CD4-positive, alpha-beta T cell (primary cell): ENCODE measurements around the gene RASL10A. TPM values are rescaled to one million over a fixed set of nuclear protein-coding genes. Genes with fewer than 3 reads are reported as not detected.

Experiments used
- ATAC-seq: fragments of 200-7000 bp; cut with Tn5 transposase; one replicate; pipeline ENCODE4 v1.10.0; 2022; ENCODE audit warnings: mild to moderate bottlenecking; ENCODE audit not compliant: poor library complexity
- CTCF ChIA-PET: fragments of 350-600 bp; sonication (Branson Sonifier 250); formaldehyde crosslinking; loops from one replicate; lab custom pipeline; 2021; ENCODE audit warnings: antibody characterized with exemption, inconsistent platforms; lab: Charles Lee
- POLR2A ChIA-PET: fragments of 350-600 bp; sonication (Branson Sonifier 250); formaldehyde crosslinking; loops from one replicate; lab custom pipeline; 2021; ENCODE audit warnings: antibody characterized with exemption, inconsistent platforms; lab: Charles Lee
- DNase-seq, 14 experiments: peaks; one replicate each; pipeline ENCODE4 v3.0.0-alpha.2; 2013 to 2020; ENCODE audit warnings: mixed read lengths in 2 of 14
- H3K27ac ChIP-seq, 2 donors: one replicate each; pipeline versions ENCODE4 v1.5.1 to v1.7.0; 2013; ENCODE audit warnings: low read length in 2 of 2, low read depth in 1 of 2, mild to moderate bottlenecking in 1 of 2
- H3K27me3 ChIP-seq, 2 experiments: 1 replicate in 1 of 2; 2 replicates in 1 of 2; pipeline versions ENCODE4 v1.6.1 to v1.7.0; 2013; ENCODE audit warnings: low read length in 2 of 2, control low read depth in 1 of 2, mild to moderate bottlenecking in 1 of 2, moderate library complexity in 1 of 2; ENCODE audit not compliant: insufficient read depth in 2 of 2, control insufficient read depth in 1 of 2
- H3K36me3 ChIP-seq: one replicate; pipeline ENCODE4 v1.6.1; 2013; ENCODE audit warnings: low read length, control low read depth; ENCODE audit not compliant: insufficient read depth
- H3K4me1 ChIP-seq: one replicate; pipeline ENCODE4 v1.6.1; 2013; ENCODE audit warnings: low read length, control low read depth; ENCODE audit not compliant: insufficient read depth
- H3K4me3 ChIP-seq: one replicate; pipeline ENCODE4 v1.5.1; 2013; ENCODE audit warnings: mild to moderate bottlenecking, low read length, moderate library complexity
- H3K9me3 ChIP-seq, 2 experiments: 1 replicate in 1 of 2; 2 replicates in 1 of 2; pipeline versions ENCODE4 v1.6.1 to v1.7.0; 2013; ENCODE audit warnings: low read length in 2 of 2, mild to moderate bottlenecking in 2 of 2, control low read depth in 1 of 2, moderate library complexity in 1 of 2; ENCODE audit not compliant: control insufficient read depth in 1 of 2, insufficient read depth in 1 of 2
- H3K27ac Mint-ChIP-seq: one replicate; pipeline ENCODE4 v1.8.0; 2020; ENCODE audit warnings: mixed read lengths
- H3K27me3 Mint-ChIP-seq: one replicate; pipeline ENCODE4 v1.8.0; 2021; ENCODE audit warnings: mixed read lengths
- H3K36me3 Mint-ChIP-seq: one replicate; pipeline ENCODE4 v1.8.0; 2021; ENCODE audit warnings: low read depth, mixed read lengths
- H3K4me1 Mint-ChIP-seq: one replicate; pipeline ENCODE4 v1.8.0; 2021; ENCODE audit warnings: low read depth, mixed read lengths
- H3K4me3 Mint-ChIP-seq: one replicate; pipeline ENCODE4 v1.8.0; 2020; ENCODE audit warnings: mild to moderate bottlenecking, mixed read lengths
- H3K9me3 Mint-ChIP-seq: one replicate; pipeline ENCODE4 v1.8.0; 2020; ENCODE audit warnings: mixed read lengths
- CTCF ChIP-seq: fragments of 200-600 bp; IDR thresholded peaks from one replicate; pipeline ENCODE4 v1.8.0; 2022; ENCODE audit warnings: antibody characterized with exemption, mild to moderate bottlenecking
- intact Hi-C, 2 experiments: fragments of 100-400 bp; cut with DNase I in 1 of 2; cut with micrococcal nuclease in 1 of 2; formaldehyde crosslinking; loops; one replicate each; pipeline versions ENCODE4 v1.15.1 to v1.9.0; 2023 to 2025; cut with DNase I, micrococcal nuclease
- total RNA-seq, 174 experiments: library from RNA in 2 of 174; stranded (reverse) in 2 of 174; gene quantifications; one replicate each; pipeline ENCODE4 v1.2.3 and lab custom pipeline; 2021 to 2026

Gene RASL10A
- total RNA-seq, 2 experiments from 2014 or later, result 0.30 to 0.36 TPM

GRCh38 chr22:29277927-29278326 lies 37.6 kb downstream of the RASL10A start:
- ChIA-PET CTCF (no interaction called here), POLR2A (interaction anchor here (1.0 to 2.0 kb wide), 2 partner anchors 10 to 11 kb away, joined by 4 to 5 read pairs; partner anchors contain the start of gene EWSR1)
- no peak for ATAC-seq

DNA sequence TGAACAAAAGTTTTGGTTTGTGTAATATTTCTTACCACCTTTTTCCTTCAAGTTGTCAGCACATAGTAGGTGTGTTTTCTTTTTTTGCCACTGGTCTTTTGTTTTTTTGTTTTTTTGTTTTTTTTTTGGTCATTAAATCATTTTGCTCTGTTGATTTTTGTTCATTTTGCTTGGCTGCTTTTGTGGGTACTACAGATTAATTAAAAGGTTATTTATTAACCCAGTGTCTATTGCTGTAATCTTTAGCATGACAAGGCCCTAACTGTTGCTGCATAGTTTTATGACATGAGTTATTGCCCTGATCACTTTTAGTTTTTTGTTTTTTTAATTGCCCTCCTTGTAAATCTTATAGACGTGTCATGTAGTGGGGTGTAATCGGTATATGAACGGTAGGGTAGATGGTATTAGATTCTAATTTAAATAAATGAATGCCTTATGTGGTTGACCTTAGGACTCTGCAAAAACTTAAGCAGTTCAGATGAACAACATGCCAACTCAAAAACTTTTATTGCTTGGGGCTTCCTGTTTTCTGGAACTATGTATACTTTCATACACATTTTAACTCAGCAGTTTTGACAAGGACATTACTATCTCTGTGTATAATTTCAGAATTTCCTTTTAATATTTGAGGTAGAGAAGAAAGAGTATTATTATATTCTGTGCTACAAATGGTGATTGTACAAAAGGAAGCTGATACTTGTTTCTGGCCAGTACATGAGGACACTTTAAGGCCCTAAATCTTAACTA lies 39.5 kb downstream of the RASL10A start:
- Histone ChIP-seq H3K4me1 (peaks cover 22% of the 10 kb centered on the region), H3K4me3 (no peak overlapping the region), H3K27ac (no peak overlapping the region), H3K9me3 (no peaks in the 10 kb centered on the region), H3K36me3 (peaks cover 90% of the 10 kb centered on the region), H3K27me3 (no peaks in the 10 kb centered on the region)
- ATAC-seq (no peak), DNase-seq (no peak)
- H3K36me3 Mint-ChIP-seq, result peaks cover 98% of the 10 kb centered on the region
- intact Hi-C loops, result loop anchor here in 1 of 2 experiments (10.0 kb wide), 1 partner anchor 609 kb away; the partner anchor contains the start of gene MTMR3
- peak overlapping the region; percentile 20 for H3K4me3 Mint-ChIP-seq
- H3K27me3 Mint-ChIP-seq, result no peaks in the 10 kb centered on the region
- no peak for TF ChIP-seq CTCF
- peak overlapping the region; percentile 59 for H3K27ac Mint-ChIP-seq
- POLR2A ChIA-PET, result interaction anchor here (1.2 to 2.0 kb wide), 2 partner anchors 9 to 11 kb away, joined by 3 to 5 read pairs; no protein-coding TSS in a partner anchor
- CTCF ChIA-PET, result interaction anchor here (1.3 kb wide), 1 partner anchor 31 kb away, joined by 5 read pairs; no protein-coding TSS in a partner anchor
- H3K9me3 Mint-ChIP-seq, result no peaks in the 10 kb centered on the region
- peaks cover 78% of the 10 kb centered on the region for H3K4me1 Mint-ChIP-seq

More at GRCh38 chr22:29277927-29278326, 37.6 kb downstream of the RASL10A start:
- no peaks in the 10 kb centered on the region for H3K9me3 ChIP-seq
- intact Hi-C loops, result loop anchor here in 1 of 2 experiments (10.0 kb wide), 1 partner anchor 607 kb away; the partner anchor contains the start of gene MTMR3
- H3K36me3 ChIP-seq, result peaks cover 89% of the 10 kb centered on the region
- Mint-ChIP-seq H3K4me1 (peaks cover 59% of the 10 kb centered on the region), H3K27me3 (no peaks in the 10 kb centered on the region), H3K4me3 (no peak overlapping the region), H3K36me3 (peaks cover 100% of the 10 kb centered on the region), H3K27ac (peak overlapping the region; percentile 5), H3K9me3 (no peaks in the 10 kb centered on the region)
- H3K4me3 ChIP-seq, result no peak overlapping the region
- no peak for DNase-seq
- TF ChIP-seq CTCF, result no peak
- H3K4me1 ChIP-seq, result peaks cover 9% of the 10 kb centered on the region
- H3K27me3 ChIP-seq, result no peaks in the 10 kb centered on the region
- no peak overlapping the region for H3K27ac ChIP-seq

- H3K9me3 ChIP-seq, result no peaks in the 10 kb centered on the region
- Mint-ChIP-seq H3K4me3 (peak overlapping the region; percentile 26), H3K4me1 (peaks cover 87% of the 10 kb centered on the region), H3K27me3 (no peaks in the 10 kb centered on the region), H3K27ac (peak overlapping the region; percentile 59), H3K36me3 (peaks cover 98% of the 10 kb centered on the region), H3K9me3 (no peaks in the 10 kb centered on the region)
- H3K4me1 ChIP-seq, result peaks cover 28% of the 10 kb centered on the region
- TF ChIP-seq CTCF, result no peak
- DNase-seq, result no peak
- ATAC-seq, result no peak
- no peak overlapping the region for H3K27ac ChIP-seq
- CTCF ChIA-PET, result no interaction called here
- intact Hi-C loops, result loop anchor here in 1 of 2 experiments (10.0 kb wide), 1 partner anchor 610 kb away; the partner anchor contains the start of gene MTMR3
- POLR2A ChIA-PET, result no interaction called here
- no peaks in the 10 kb centered on the region for H3K27me3 ChIP-seq
- peaks cover 93% of the 10 kb centered on the region for H3K36me3 ChIP-seq
- no peak overlapping the region for H3K4me3 ChIP-seq
Observed at GRCh38 chr22:29275167-29275566, 40.3 kb downstream of the RASL10A start.
